ENCODE data around the gene ZNF32. TPM values are rescaled to one million over a fixed set of nuclear protein-coding genes. Genes with fewer than 3 reads are reported as not detected.

ZNF32 gene
- total RNA-seq, 1 experiment from 2014 or later: 14.6 TPM

DNA sequence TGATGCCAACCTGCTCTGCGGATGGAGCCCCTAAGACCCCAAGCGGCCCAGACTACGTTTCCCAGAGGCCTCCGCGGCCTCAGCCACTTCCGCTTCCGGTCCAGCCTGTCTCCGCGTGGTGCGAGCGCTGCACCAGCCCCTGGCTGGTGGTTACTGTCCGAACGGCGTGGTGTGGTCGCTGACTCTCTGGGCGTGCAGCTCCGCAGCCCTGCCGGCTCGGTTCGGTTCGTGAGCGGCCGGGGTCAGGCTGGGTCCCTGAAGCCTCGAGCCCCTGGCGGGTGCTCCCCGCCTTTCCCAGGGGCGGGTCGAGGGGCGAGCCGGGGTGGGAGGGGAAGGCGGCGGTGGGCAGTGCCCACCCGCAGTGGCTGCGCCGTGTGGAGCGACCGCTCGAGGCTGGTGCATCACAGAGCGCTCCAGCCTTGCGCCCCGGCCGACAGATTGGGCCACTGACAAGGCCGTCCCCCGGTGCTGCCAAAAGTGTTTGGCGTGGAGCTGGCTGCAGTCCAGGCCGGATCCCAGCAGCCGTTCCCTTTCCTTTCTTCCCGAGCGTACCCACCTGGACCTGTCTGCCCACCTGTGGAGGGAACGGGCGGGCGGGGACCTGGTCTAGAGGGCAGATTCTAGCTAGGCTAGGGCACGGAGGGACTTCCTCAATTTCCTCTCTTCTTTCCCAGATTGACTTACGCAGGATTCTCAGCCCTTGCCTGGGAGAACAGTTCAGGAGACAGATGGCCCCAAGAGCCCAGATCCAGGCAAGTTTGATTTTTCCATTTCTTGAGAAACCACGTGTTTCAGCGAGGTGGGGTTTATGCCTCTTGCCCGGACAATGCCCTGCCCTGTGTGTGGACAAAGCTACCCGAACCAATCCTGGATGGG lies 42.1 kb downstream of the ZNF32 start, which contains the start of gene ZNF485:
TSS of gene ZNF485 (plus strand) at position 116 of the 876 bp plus-strand sequence. CDS start at position 729, 613 bp downstream.
- peaks cover 34 to 37% (median 34%) of the 10 kb centered on the region in 3 experiments for H3K36me3 Mint-ChIP-seq (ENCODE audit: insufficient read depth in 1 of 3, low read depth in 3 of 3)
- H3K27me3 Mint-ChIP-seq (ENCODE audit: low read depth): peaks cover 26% of the 10 kb centered on the region
- no peak within 1 kb of the TSS for H2BK15ac ChIP-seq (ENCODE audit: low read depth, low read length)
- H3K4me1 ChIP-seq (ENCODE audit: insufficient read depth, low read length): no peaks in the 10 kb centered on the region
- no peak within 1 kb of the TSS for H2BK120ac ChIP-seq (ENCODE audit: low read depth, low read length, poor library complexity, severe bottlenecking)
- H3K9ac ChIP-seq (ENCODE audit: extremely low read depth, insufficient read length, low read length): peak within 1 kb of the TSS; percentile 25
- H2BK5ac ChIP-seq (ENCODE audit: insufficient read length, low read length): no peak within 1 kb of the TSS
- no peaks in the 10 kb centered on the region; the same call in 1 of the 2 replicates for H3K27me3 ChIP-seq (ENCODE audit: insufficient read depth, low read length)
- no peak within 1 kb of the TSS for H3K4ac ChIP-seq (ENCODE audit: low read depth, low read length)
- no peak for TF ChIP-seq CTCF (conservative IDR thresholded peaks at IDR 0.05)
- no peaks in the 10 kb centered on the region for H3K79me1 ChIP-seq (ENCODE audit: insufficient read depth, low read depth, low read length, poor library complexity, severe bottlenecking)
- H2BK20ac ChIP-seq (ENCODE audit: low read depth, low read length, poor library complexity, severe bottlenecking): no peak within 1 kb of the TSS
- no peak within 1 kb of the TSS for H2AFZ ChIP-seq (ENCODE audit: low read length)
- no peak within 1 kb of the TSS for H3K27ac ChIP-seq (ENCODE audit: insufficient read length, low read depth, low read length)
- no peak within 1 kb of the TSS for H4K5ac ChIP-seq (ENCODE audit: insufficient read length, low read depth, low read length)
- H3K4me2 ChIP-seq (ENCODE audit: insufficient read depth, insufficient read length, low read length): peak within 1 kb of the TSS; percentile 87
- no peak within 1 kb of the TSS for H3T11ph ChIP-seq (ENCODE audit: low read length)
- H4K91ac ChIP-seq (ENCODE audit: insufficient read length, low read depth, low read length): no peak within 1 kb of the TSS
- no peaks in the 10 kb centered on the region for H3K79me2 ChIP-seq (ENCODE audit: insufficient read depth, low read length)
- H3K9me3 ChIP-seq (ENCODE audit: control insufficient read depth, low read depth, low read length): no peaks in the 10 kb centered on the region
- peaks cover 7 to 10% of the 10 kb centered on the region in 2 experiments for H3K4me1 Mint-ChIP-seq
- WGBS (ENCODE audit: extremely low coverage, insufficient read length, low lambda C conversion rate): no CpG with 5 or more reads among the region's 58 CpGs
- H4K8ac ChIP-seq (replicated peaks; ENCODE audit: insufficient read length, low read depth, low read length): no peak within 1 kb of the TSS
- no peak within 1 kb of the TSS; a peak in 1 of 7 replicates for H3K27ac Mint-ChIP-seq
- peak within 1 kb of the TSS; percentile 78 to 85 for H3K4me3 Mint-ChIP-seq
- no peak within 1 kb of the TSS for H3K23ac ChIP-seq (ENCODE audit: insufficient read length, low read depth, low read length)
- peak within 1 kb of the TSS; percentile 71 for H3K18ac ChIP-seq (ENCODE audit: insufficient read length, low read depth, low read length)
- peak; percentile 83 for DNase-seq
- H3K14ac ChIP-seq (ENCODE audit: insufficient read depth, low read length): peak within 1 kb of the TSS; percentile 81
- H4K20me1 ChIP-seq (ENCODE audit: control insufficient read depth, insufficient read depth, insufficient read length): no peaks in the 10 kb centered on the region
- peaks cover 9 to 24% of the 10 kb centered on the region in 2 experiments for H3K9me3 Mint-ChIP-seq
- no peak within 1 kb of the TSS for H3K56ac ChIP-seq (ENCODE audit: insufficient read length, low read depth, low read length)
- no peak within 1 kb of the TSS for H2AK5ac ChIP-seq (ENCODE audit: insufficient read length, low read length)
- no peak within 1 kb of the TSS for H2BK12ac ChIP-seq (ENCODE audit: insufficient read length, low read depth, low read length)
- peaks cover 9% of the 10 kb centered on the region for H3K23me2 ChIP-seq (ENCODE audit: insufficient read length, low read depth, low read length, poor library complexity, severe bottlenecking)

Measured in H9 (cell line).